Ecto neural progenitor cell (in vitro differentiated cells): ENCODE results near the gene SCMH1.

Experiments used
- DNase-seq: peaks from one replicate; pipeline ENCODE4 v3.0.0-alpha.2; 2018; ENCODE audit warnings: low spot score

SCMH1 gene

DNA sequence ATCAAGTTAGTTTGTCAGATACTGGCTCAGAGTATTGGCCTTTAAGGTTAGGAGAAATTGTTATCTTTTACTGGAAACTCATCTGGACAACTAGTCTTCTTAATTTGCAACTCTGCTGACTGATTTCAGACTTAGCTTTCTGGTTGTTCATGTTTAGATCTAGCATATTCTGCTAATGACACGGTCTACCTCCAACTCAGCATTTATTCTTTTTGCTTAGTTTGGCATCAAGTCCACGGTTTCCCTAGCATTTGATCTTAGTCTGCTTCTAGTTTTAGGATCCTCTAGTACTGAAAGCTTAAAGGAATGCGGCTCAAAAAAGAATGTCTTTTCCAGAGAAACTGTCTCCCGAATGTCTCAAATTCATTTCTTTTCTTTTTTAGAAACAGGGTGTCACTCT lies 145.0 kb downstream of the SCMH1 start:
- DNase-seq = no peak

DNA sequence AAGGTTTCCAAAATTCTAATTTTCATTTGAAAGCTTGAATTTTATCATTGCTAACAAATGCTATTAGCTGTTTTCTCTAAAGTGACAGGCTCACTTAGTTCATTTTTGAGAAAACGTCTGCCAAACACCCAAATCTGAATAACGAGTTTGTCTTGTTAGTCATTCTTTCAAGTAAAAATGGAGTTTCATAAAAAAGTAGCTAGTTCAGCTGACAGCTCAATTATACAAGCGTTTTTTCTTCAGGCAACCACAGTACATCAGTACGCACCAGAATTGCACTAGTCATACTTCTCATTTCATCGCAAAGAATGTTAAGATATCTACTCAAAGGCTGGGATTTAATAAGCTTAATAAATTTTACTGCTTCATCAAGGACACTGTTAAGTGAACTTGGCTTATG lies 148.3 kb downstream of the SCMH1 start:
- DNase-seq = no peak

DNA sequence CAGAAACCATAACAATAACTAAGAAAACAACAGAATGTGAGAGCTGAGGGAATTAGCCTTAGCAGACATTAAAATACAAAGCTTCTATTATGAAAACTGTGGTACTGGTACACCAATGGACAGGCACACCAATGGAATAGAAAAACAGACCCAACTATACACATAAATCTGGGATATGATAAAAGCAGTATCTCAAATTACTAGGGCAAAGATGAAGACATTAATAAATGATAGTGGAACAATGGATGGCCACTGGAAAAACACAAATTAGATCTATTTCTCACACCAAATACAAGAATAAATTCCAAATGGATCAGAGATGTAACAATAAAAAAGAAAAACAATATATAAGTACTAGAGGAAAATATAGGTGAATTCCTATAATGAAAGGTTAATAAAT lies 155.2 kb downstream of the SCMH1 start:
- DNase-seq = no peak

DNA sequence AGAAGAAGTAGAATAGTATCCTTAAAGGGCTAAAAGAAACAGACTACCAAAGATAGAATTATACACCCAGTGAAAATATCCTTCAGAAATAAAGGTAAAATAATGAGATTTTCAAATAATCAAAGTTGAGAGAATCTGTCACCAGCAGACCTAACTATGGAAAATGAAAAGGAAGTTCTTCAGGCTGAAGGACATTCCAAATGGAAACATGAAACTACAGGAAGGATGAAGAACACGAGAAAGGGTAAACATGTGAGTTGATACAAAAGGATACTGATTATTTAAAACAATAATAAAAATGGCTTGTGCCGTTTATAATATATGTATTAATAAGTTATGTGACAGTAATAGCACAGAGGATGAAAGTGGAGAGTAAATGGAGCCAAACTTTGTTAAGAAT lies 163.5 kb downstream of the SCMH1 start:
- DNase-seq = no peak

DNA sequence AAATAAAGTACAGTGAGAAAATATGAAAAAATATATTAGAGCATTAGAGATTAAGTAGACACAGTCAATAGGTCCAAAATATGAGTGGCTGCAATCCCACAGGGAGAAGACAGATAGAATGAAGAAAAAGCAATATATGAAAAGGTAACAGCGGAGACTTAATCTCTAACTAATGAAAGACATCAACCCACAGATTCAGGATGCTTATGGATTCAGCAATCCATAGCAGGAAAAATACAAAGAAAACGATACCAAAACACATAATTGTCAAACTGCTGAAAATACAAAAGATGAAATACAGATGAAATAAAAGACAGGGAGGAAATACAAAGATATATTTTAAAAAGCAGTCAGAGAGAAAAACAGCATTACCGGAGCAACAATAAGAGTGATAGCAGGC lies 163.9 kb downstream of the SCMH1 start:
- DNase-seq = no peak

DNA sequence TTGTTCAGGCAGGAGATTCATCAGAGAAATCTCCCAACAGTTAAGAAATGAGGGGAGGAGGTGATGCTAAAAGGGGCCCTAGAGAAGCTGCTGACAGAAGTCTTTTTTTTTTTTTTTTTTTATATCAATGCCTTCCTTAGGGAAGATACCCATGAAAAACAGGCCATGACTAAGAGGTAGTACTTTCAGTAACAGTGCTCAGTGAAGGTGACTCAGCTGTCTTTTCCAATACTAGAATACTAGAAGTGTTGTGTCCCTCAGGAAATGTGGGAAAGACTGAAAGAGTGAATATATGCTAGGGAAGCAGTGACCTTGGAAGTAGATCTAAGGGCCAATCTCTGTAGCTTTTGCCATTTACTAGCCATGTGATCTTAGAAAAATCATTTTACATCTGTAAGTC lies 168.1 kb downstream of the SCMH1 start:
- DNase-seq = no peak

DNA sequence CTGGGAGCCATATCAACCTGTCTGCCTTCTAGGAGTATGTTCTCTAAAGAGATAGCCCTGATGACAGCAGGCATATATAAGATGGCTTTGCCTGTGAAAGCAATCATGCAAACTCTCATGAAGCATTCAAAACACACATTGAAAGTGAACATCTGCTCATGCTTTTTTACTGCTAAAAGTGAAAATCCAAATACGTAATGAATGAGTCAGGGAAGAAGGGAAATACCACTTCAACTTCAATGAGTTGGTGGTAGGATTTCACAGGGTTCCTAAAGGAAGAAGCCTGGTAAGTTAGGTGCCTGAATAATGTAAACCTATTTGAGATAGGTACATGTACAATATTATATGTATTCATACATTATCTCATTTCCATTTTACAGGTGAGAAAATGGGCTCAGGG lies 170.1 kb downstream of the SCMH1 start:
- DNase-seq = no peak

DNA sequence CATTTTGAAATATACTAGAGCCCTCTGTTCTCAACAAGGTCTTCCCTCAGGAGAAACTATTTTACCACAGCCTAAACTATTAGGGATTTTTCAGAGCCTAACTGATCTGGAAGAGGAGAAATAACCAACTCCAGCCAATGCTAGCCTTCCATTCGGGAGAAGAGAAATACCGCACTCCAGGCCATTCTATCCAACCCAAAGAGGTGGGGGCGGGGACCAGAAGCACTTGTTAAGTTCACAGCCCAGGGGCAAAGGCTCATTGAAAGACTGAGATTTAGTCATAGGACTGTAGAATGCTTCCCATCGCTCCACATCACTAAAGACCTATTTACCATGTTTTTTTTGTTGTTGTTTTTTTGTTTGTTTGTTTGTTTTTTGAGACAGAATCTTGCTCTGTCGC lies 185.2 kb downstream of the SCMH1 start:
- no peak for DNase-seq

DNA sequence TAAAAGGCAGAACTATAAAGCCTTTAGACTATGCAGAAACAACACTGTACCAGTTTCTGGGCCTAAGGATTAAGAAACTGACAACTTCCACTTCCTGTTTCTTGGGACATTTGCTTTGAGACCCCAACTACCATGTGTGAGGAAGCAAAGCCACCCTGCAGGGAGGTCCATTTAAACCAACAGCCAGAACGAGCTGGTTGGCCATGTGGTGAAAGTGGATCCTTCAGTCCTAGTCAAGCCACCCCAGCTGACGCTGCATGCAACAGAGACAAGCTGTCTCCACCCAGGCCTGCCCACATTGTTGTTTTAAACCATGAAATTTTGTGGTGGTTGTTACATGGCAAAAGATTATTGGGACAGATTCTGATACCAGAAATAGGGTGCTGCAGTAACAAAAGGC lies 188.8 kb downstream of the SCMH1 start:
- no peak for DNase-seq

DNA sequence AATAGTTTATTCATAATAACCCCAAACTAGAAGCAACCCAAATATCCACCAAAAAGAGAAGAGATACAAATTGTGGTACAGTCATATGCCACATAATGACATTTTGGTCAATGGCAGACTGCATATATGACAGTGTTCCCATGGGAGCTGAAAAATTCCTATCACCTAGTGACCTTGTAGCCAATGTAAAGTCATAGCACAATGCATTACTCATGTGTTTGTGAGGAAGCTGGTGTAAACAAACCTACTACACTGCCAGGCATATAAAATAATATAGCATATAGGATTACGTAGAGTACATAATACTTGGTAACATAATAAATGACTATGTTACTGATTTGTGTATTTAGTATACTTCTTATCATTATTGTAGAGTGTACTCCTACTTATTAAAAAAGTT lies 191.1 kb downstream of the SCMH1 start:
- DNase-seq = no peak

DNA sequence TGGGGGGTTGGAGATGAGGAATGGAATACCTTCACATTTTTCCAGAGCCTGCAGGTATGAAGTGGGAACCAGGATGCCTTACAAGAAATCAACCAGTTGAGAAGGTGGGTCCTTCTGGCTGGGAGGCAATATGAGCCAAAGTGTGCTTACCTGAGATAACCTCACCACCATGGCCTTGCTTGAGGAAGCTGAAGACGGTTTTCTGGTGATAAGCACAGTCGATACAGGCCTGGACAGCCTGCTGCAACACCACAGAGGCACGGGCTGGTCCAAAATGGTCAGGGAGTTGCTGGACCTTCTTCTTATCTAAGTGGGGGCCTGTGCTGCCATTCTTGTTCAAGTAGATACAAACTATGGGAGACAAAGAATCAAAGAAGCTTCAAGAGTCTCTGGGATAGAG lies 193.6 kb downstream of the SCMH1 start:
- DNase-seq = no peak

DNA sequence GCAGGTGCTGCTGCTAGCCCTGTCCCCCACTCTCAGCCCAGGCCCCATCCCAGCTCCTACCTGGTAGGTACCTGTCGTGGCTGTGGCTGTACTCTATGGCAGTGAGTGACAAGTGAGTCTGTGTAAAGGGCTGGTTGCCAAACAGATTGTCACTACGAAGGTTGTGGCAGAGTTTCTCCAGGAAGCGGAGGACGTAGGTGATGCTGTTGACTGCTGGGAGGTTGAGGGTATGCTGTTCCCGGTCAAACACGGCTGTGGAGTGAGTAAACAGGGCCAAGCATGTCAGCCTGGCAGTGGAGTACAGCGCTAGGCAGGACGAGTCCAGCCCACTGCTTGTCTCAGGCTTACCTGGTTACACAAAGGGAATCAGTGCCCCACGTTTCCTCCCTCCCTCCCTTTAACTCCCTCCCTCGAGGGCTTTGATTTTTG lies 195.7 kb downstream of the SCMH1 start:
- DNase-seq = no peak

DNA sequence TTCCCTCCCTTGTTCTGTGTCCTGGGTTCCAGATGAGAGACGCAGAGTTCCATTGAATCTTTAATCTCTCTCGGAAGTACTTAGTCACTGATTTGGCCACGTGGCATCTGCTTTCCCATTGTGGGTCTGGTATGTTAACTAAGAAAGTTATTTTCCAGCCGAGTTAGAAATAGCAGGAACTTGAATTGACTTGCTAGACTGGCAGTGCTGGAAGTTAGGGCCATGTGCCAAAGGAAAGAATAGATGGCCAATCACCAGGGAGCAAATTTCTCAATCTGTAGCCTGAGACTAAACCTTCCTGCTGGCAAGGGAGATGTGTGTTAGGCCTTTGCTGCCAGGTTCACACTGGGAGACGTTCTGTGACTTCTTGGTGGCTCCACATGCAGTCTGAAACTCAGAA lies 196.4 kb downstream of the SCMH1 start:
- no peak for DNase-seq

DNA sequence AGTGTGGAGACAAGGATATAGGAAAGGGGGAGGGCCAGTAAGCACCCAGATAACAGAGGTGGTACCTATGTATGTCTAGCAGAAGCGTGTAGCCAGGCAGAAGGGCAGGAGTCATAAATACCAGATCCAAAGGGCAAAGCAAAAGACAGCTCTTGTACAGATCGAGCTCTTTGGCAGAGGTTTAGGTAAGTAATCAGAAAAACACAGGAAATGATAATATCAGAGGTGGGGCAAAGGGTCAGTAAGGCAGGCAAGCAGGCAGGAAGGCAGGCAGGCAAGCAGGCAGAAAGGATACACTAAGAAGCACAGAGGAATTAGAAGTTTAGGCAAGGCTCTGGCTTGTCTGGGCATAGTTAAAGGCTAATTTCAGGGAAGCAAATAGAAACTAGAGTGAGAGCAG lies 197.9 kb downstream of the SCMH1 start:
- no peak for DNase-seq

DNA sequence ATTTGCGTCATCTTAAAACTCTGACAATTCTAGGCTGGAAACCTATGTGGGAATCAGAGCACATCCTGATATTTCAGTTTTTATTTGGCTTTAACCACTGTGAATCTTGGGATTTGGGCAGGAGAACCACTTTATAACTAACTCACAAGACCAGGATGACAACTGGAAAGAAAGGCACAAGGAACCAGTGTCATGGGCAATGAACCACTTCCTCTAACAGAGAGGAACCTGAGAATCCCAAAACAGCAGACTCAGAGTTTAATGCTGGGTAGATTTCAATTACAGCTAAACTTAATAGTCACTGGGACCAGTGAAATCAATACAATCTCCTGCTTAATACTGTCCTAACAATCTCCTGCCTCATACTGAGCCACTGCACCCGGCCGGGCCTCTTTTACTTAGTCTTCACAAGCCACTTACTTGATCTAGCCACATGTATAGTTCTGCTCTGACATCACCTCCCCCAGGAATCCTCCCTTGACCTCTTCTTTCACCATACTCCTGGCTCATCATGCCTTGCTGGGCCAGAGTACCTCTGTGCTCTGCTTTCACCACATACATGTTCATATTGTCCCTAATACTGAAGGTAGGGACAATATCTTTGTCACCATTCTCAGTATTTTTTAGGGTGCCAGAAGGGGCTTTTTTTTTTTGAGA lies 200.4 kb downstream of the SCMH1 start:
- DNase-seq = no peak

DNA sequence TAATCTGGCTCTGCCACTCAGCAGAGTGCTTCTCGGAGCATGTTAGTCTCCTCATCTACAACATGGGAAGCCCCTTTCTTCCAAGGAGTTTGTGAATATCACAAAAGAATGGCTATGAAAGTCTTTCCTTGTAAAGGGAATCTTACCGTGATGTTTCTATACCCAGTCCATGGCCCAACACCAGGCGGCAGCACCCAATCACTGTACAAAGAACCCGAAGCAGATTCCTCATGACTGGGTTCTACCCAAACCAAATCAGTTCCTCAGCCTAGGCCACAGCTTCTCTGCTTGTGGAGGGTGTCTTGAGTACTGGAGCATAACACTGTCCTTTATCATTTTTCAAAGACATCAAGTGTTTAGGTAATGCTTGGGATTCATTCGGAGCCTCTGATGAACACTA lies 204.0 kb downstream of the SCMH1 start:
- no peak for DNase-seq

DNA sequence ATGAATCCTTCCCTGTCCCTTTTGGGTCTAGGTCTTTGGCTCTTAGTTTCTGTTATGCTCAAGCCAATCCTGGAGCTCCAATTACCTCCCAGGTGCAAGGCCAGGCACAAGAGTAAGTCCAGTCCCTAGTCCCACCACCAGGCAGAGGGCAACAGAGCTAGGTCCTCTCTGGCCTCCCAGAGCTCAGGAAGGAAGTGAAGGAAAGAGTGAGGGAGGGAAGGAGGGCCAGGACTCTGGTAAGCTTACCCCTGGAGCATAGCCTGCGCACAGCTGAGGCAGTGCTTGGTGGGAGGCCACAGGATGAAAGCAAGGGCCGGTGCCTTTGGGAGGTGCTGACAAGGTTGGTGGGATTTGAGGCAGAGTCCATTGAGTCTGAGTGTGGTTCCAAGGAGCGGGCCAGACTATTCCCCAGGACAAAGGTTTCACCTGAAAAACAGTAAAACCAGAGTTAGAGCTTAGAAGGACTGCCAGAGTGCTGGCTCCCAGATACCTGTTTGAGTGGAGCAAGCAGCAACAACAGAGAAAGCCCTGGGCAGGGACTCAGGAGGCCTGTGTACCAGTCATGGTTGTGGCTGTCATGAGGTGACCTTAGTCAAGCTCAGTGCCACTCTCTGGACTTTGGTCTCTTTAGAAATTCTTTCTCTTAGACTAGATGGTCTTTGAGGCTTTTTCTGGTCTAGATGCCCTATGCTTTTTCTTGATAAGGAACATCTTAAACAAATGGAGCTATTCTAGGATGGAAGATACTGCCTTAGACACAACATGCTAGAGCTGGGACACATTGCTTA lies 204.8 kb downstream of the SCMH1 start:
- DNase-seq = no peak

DNA sequence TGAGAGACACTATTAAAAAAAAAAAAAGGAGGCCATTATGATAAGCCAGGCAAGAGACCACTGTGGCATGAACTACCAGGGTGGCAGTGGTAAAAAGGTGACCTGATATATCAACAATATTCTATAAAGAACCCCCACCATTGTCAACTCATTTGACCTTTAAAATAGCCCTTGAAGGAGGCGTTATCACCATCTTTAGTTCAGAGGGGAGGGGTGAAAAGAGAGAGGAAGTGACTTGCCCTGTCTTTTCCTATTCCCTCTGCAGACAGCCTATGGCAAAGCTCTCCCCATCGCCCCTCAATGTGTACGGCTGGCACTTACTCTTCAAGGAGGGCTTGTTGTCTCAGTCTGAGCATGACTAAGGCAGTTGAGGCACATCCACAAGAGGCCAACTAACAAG lies 208.8 kb downstream of the SCMH1 start:
- no peak for DNase-seq

DNA sequence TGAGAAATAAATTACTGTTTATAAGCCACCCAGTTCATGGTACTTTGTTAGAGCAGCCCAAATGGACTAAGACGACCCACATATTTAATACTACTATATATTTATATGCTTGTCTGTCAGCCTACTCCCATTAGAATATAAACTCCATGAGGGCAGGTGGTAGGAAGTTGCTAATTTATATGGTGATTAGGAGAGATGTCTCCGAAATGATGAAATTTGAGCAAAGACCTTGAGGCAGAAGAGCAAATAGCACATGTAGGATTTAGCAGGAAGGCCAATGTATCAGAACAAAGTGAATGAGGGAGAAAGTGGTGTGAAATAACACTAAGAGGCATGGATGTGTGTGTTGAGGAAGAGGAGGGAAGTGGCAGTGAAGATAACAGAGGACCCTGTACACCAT lies 210.0 kb downstream of the SCMH1 start:
- DNase-seq = no peak

DNA sequence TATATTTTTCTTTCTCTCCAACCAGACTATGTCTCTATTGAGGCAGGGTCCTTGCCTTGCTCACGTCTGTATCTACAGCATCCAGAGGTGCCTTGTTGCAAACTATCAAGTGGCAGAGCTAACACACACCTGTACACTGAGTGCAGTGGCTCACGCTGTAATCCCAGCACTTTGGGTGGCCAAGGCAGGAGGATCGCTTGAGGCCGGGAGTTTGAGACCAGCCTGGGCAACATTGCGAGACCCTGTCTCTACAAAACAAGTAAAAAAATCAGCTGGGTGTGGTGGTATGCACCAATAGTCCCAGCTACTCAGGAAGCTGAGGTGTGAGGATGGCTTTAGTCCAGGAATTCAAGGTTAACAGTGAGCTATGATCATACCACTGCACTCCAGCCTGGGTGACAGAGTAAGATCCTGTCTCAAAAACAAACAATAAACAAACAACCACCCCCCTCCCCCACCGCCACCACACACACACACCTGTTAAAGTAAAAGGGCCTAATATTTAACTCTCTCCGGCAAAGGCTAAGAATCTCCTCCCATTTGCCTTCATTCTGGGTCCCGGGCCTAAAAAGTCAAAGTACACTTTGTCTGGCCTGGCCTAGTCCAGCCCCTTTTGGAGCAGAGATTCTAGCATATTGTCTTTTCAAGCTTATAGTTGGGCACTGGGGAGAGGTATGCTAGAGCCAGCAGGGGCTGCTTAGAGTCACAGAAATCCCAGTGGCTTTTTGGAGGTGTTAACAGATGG lies 211.1 kb downstream of the SCMH1 start:
- no peak for DNase-seq

DNA sequence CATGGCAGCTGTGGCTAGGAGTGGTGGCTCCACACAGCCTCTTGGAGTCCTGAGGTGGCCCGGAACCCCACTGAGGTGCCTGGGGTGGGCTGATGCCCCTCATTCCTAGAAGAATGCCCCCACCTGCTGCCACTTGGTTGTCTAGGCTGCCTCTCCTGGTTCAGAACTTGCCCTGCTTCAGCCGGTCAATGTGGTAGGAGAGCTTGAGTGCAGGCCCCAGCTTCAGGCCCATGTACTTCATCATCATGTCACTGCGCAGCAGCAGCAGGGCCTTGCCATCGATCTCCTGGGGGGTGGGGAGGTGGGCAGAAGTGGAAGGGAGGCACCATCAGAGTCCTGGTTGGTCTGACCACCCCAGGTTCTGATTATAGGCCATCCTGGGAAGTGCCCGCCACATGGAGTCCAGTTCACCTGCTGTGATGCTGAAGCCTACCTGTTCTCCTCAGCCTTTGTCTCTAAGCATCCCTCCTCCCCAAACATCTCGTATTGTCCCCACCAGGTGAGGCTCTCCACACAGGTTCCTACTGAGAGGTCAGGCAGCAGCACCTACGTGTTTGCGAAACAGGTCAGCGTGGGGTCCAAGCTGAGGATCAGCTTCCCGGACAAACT lies 214.0 kb downstream of the SCMH1 start:
- no peak for DNase-seq

DNA sequence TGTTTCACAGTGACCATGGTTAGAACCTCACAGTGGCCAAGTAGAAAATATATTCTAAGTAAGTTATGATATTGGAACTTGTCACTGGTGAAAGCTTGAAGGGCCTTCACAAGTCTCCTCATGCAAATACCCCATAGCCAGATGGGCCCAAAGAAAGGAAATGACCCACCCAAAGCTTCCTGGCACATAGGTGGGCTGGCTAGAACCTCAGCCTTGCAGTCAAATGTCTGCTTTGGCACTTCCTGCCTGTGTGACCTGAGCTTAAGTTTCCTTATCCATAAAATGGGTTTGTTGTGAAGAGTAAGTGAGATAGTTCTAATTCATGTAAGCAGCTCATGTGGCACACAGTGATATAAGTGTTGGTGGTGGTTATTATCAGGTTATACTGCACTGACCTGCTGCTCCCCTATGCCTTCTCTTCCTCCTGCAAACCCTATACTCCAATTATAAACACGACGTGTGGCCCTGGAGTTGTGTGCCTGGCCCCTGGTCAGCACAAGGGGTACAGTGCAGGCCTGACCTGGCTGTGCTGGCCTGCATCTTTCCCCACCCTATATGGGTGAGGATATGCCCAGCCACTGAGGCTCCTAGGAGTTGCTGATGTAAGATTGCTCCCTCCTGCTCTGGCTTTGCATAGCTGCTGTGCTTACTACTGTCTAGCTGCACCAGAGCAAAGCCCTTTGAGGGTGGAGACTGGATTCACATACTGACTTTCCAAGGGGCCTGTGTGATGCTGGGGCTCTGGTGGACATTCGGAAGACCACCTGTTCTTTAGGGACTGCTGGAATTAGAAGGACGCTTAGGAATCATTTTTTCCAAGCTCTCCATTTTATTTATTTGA lies 215.9 kb downstream of the SCMH1 start:
- DNase-seq = no peak
